Stimulated activated CD8-positive, alpha-beta memory T cell treated with anti-CD3 and anti-CD28 coated beads, Interleukin-4, amount 100 ng/mL, for 24 hours (primary cell): ENCODE measurements around the gene ZNF398.
A peak's percentile ranks its signal among the peaks of the same experiment; 100 is the strongest.
"Not testable (repeated sequence)": the region's sequence is repeated elsewhere in the genome, so short reads cannot be mapped to it uniquely, and the experiment has no call there.

Experiments
- DNase-seq: peaks from one replicate; pipeline ENCODE4 v3.0.0-alpha.2; 2020; ENCODE audit warnings: low read depth

The ZNF398 gene

GRCh38 chr7:149147072-149147751, at the start of gene ZNF398:
TSS of gene ZNF398 (plus strand) at chr7:149147453. CDS start at chr7:149147743, 290 bp downstream.
- DNase-seq: peak; percentile 64

GRCh38 chr7:149099058-149099457, 48.2 kb upstream of the ZNF398 start:
- no peak for DNase-seq

- DNase-seq: no peak
Measured at GRCh38 chr7:149100821-149101220, 46.4 kb upstream of the ZNF398 start.

GRCh38 chr7:149102666-149103065, 44.6 kb upstream of the ZNF398 start:
- DNase-seq: no peak

- DNase-seq: no peak
Measured at GRCh38 chr7:149103424-149103823, 43.8 kb upstream of the ZNF398 start.

GRCh38 chr7:149104214-149104613, 43.0 kb upstream of the ZNF398 start:
- DNase-seq: no peak

GRCh38 chr7:149104749-149105148, 42.5 kb upstream of the ZNF398 start:
- DNase-seq: no peak

- no peak for DNase-seq
Measured at GRCh38 chr7:149109969-149110368, 37.3 kb upstream of the ZNF398 start.

- no peak for DNase-seq
Measured at GRCh38 chr7:149125189-149125862, 21.9 kb upstream of the ZNF398 start.

- peak; percentile 92 for DNase-seq
Measured at GRCh38 chr7:149125863-149126661, 21.2 kb upstream of the ZNF398 start, which contains the start of gene ZNF425. TSS of gene ZNF425 (minus strand) at chr7:149126324. CDS start at chr7:149126213, 111 bp downstream.

GRCh38 chr7:149126662-149127266, 20.5 kb upstream of the ZNF398 start:
- DNase-seq: peak; percentile 44

GRCh38 chr7:149130572-149131198, 16.6 kb upstream of the ZNF398 start:
- no peak for DNase-seq

GRCh38 chr7:149133028-149133710, 14.1 kb upstream of the ZNF398 start:
- DNase-seq: no peak

GRCh38 chr7:149136118-149136517, 11.1 kb upstream of the ZNF398 start:
- no peak for DNase-seq

- DNase-seq: no peak
Measured at GRCh38 chr7:149140831-149141230, 6.4 kb upstream of the ZNF398 start.

GRCh38 chr7:149141893-149142292, 5.4 kb upstream of the ZNF398 start:
- no peak for DNase-seq

- not testable (repeated sequence) for DNase-seq
Measured at GRCh38 chr7:149144436-149144922, 2.8 kb upstream of the ZNF398 start.

GRCh38 chr7:149145031-149145845, 2.0 kb upstream of the ZNF398 start:
- DNase-seq: no peak

- DNase-seq: peak; percentile 47
Measured at GRCh38 chr7:149147752-149148653, 750 bp downstream of the ZNF398 start.
